ENCODE results near the gene CADPS. TPM values are rescaled to one million over a fixed set of nuclear protein-coding genes. Genes with fewer than 3 reads are reported as not detected.

CADPS gene
- total RNA-seq, 2 experiments from 2014 or later, result not detected

- no peaks in the 10 kb centered on the region for H3K4me1 Mint-ChIP-seq
- H3K4me3 Mint-ChIP-seq, result no peak overlapping the region
- H3K36me3 Mint-ChIP-seq, result peaks cover 2% of the 10 kb centered on the region
- H3K27ac Mint-ChIP-seq, result no peak overlapping the region
- H3K9me3 Mint-ChIP-seq, result no peaks in the 10 kb centered on the region
- ATAC-seq (ENCODE audit: low read depth) (no peak), DNase-seq (no peak)
- peaks cover 24% of the 10 kb centered on the region for H3K27me3 Mint-ChIP-seq
- POLR2A ChIA-PET, result no interaction called here
Measured at GRCh38 chr3:62439176-62439813, 435.9 kb downstream of the CADPS start.

- H3K27ac Mint-ChIP-seq, result no peak overlapping the region
- no peak for ATAC-seq (ENCODE audit: low read depth)
- DNase-seq, result no peak
- POLR2A ChIA-PET, result no interaction called here
- H3K4me3 Mint-ChIP-seq, result no peak overlapping the region
- no peaks in the 10 kb centered on the region for H3K36me3 Mint-ChIP-seq
- H3K9me3 Mint-ChIP-seq, result no peaks in the 10 kb centered on the region
- H3K27me3 Mint-ChIP-seq, result peaks cover 29% of the 10 kb centered on the region
- no peaks in the 10 kb centered on the region for H3K4me1 Mint-ChIP-seq
Measured at GRCh38 chr3:62436785-62437184, 438.4 kb downstream of the CADPS start.

- no peak for ATAC-seq (ENCODE audit: low read depth)
- H3K4me3 Mint-ChIP-seq, result no peak overlapping the region
- POLR2A ChIA-PET, result no interaction called here
- no peaks in the 10 kb centered on the region for H3K36me3 Mint-ChIP-seq
- H3K27ac Mint-ChIP-seq, result no peak overlapping the region
- no peaks in the 10 kb centered on the region for H3K9me3 Mint-ChIP-seq
- peaks cover 29% of the 10 kb centered on the region for H3K27me3 Mint-ChIP-seq
- DNase-seq, result no peak
- H3K4me1 Mint-ChIP-seq, result no peaks in the 10 kb centered on the region
Measured at GRCh38 chr3:62433396-62433795, 441.8 kb downstream of the CADPS start.

DNA sequence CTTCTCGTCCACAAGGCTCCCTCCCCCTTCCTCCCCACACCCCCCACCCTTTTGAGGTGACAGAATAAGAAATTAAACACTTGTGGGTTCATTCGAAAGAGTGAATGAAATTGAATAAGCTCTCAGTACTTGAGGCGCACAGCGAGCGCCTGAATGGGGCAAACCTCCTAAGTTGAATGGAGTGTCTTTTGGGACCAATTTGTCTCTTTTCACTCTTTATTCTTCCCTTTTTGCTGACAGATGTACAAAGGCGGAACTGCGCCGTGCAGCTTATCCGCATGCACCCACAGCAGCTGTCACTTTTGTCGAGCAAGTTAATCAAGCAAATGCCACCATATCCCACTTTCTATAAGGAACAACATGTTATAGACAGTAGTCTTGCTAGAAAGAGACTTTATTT is 454.0 kb downstream of the CADPS start:
- Mint-ChIP-seq H3K4me1 (no peaks in the 10 kb centered on the region), H3K36me3 (no peaks in the 10 kb centered on the region), H3K27ac (no peak overlapping the region), H3K9me3 (no peaks in the 10 kb centered on the region), H3K27me3 (peaks cover 5% of the 10 kb centered on the region), H3K4me3 (no peak overlapping the region)
- no peak for DNase-seq
- no peak for ATAC-seq (ENCODE audit: low read depth)
- POLR2A ChIA-PET, result no interaction called here

- H3K4me1 Mint-ChIP-seq, result no peaks in the 10 kb centered on the region
- DNase-seq (no peak), ATAC-seq (ENCODE audit: low read depth) (no peak)
- no peaks in the 10 kb centered on the region for H3K9me3 Mint-ChIP-seq
- peaks cover 5% of the 10 kb centered on the region for H3K27me3 Mint-ChIP-seq
- H3K27ac Mint-ChIP-seq, result no peak overlapping the region
- H3K4me3 Mint-ChIP-seq, result no peak overlapping the region
- POLR2A ChIA-PET, result no interaction called here
- H3K36me3 Mint-ChIP-seq, result no peaks in the 10 kb centered on the region
Measured at GRCh38 chr3:62416144-62416543, 459.1 kb downstream of the CADPS start.

GRCh38 chr3:62415312-62415801 is 459.9 kb downstream of the CADPS start:
- POLR2A ChIA-PET, result no interaction called here
- H3K9me3 Mint-ChIP-seq, result no peaks in the 10 kb centered on the region
- ATAC-seq (ENCODE audit: low read depth) (no peak), DNase-seq (no peak)
- no peak overlapping the region for H3K27ac Mint-ChIP-seq
- H3K36me3 Mint-ChIP-seq, result no peaks in the 10 kb centered on the region
- no peak overlapping the region for H3K4me3 Mint-ChIP-seq
- H3K4me1 Mint-ChIP-seq, result no peaks in the 10 kb centered on the region
- H3K27me3 Mint-ChIP-seq, result peaks cover 4% of the 10 kb centered on the region

- no peak for ATAC-seq (ENCODE audit: low read depth)
- DNase-seq, result no peak
- POLR2A ChIA-PET, result no interaction called here
Measured at GRCh38 chr3:62414786-62415185, 460.4 kb downstream of the CADPS start.

GRCh38 chr3:62413687-62414086 is 461.5 kb downstream of the CADPS start:
- H3K4me1 Mint-ChIP-seq, result no peaks in the 10 kb centered on the region
- no peaks in the 10 kb centered on the region for H3K36me3 Mint-ChIP-seq
- no peaks in the 10 kb centered on the region for H3K9me3 Mint-ChIP-seq
- ATAC-seq (ENCODE audit: low read depth) (no peak), DNase-seq (no peak)
- POLR2A ChIA-PET, result no interaction called here
- no peak overlapping the region for H3K4me3 Mint-ChIP-seq
- peaks cover 2% of the 10 kb centered on the region for H3K27me3 Mint-ChIP-seq
- H3K27ac Mint-ChIP-seq, result no peak overlapping the region

More at GRCh38 chr3:62414786-62415185, 460.4 kb downstream of the CADPS start:
- H3K4me3 Mint-ChIP-seq, result no peak overlapping the region
- no peaks in the 10 kb centered on the region for H3K9me3 Mint-ChIP-seq
- no peaks in the 10 kb centered on the region for H3K36me3 Mint-ChIP-seq
- no peaks in the 10 kb centered on the region for H3K4me1 Mint-ChIP-seq
- peaks cover 2% of the 10 kb centered on the region for H3K27me3 Mint-ChIP-seq
- no peak overlapping the region for H3K27ac Mint-ChIP-seq

DNA sequence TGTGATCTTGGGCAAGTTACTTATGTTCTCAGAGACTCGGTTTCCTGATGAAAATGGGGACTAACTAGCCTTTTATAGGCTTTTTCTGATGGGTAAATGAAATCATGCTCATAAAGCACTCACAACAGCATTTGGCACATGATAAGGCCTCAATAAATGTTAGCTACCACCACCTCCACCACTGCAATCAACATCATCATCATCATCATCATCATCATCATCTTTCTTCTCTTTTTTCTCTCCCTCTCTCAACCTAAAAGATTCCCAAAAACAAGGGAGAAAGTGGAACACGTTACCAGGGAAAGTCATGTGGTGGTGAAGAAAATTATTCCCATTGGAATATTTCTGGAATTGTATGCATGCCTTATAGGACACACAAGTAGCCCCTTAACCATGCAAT is 468.3 kb downstream of the CADPS start:
- ATAC-seq (ENCODE audit: low read depth) (no peak), DNase-seq (no peak)
- H3K27ac Mint-ChIP-seq, result no peak overlapping the region
- H3K4me3 Mint-ChIP-seq, result no peak overlapping the region
- no peaks in the 10 kb centered on the region for H3K9me3 Mint-ChIP-seq
- POLR2A ChIA-PET, result no interaction called here
- H3K27me3 Mint-ChIP-seq, result peaks cover 9% of the 10 kb centered on the region
- no peaks in the 10 kb centered on the region for H3K4me1 Mint-ChIP-seq
- no peaks in the 10 kb centered on the region for H3K36me3 Mint-ChIP-seq

GRCh38 chr3:62405566-62405965 is 469.6 kb downstream of the CADPS start:
- POLR2A ChIA-PET, result no interaction called here
- H3K27me3 Mint-ChIP-seq, result peaks cover 9% of the 10 kb centered on the region
- no peak overlapping the region for H3K4me3 Mint-ChIP-seq
- no peaks in the 10 kb centered on the region for H3K4me1 Mint-ChIP-seq
- ATAC-seq (ENCODE audit: low read depth) (no peak), DNase-seq (no peak)
- no peaks in the 10 kb centered on the region for H3K36me3 Mint-ChIP-seq
- no peak overlapping the region for H3K27ac Mint-ChIP-seq
- no peaks in the 10 kb centered on the region for H3K9me3 Mint-ChIP-seq

- Mint-ChIP-seq H3K27me3 (peaks cover 9% of the 10 kb centered on the region), H3K9me3 (no peaks in the 10 kb centered on the region), H3K27ac (no peak overlapping the region), H3K4me1 (no peaks in the 10 kb centered on the region), H3K4me3 (no peak overlapping the region), H3K36me3 (no peaks in the 10 kb centered on the region)
- POLR2A ChIA-PET, result no interaction called here
- ATAC-seq (ENCODE audit: low read depth) (no peak), DNase-seq (no peak)
Measured at GRCh38 chr3:62405135-62405534, 470.1 kb downstream of the CADPS start.

DNA sequence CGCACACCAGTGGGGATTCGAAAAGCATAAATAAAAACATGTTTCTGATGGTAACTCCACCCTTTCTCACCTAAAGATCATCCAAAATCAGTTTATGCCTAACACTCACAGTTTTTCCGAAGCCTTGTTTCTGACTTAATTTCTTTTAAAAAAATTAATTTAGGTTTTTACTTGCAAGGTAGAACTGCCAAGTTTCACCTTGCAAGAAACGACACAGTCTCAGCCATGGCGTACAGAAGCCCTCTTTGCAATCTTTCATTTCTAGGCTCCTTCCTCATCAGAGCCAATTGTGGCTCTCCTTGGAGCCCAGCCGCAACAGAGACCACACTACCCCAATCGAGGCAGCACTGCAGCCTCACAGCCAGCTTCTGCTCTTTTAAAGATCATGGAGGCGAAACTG is 470.9 kb downstream of the CADPS start:
- Mint-ChIP-seq H3K27ac (no peak overlapping the region), H3K36me3 (no peaks in the 10 kb centered on the region), H3K4me3 (no peak overlapping the region), H3K9me3 (no peaks in the 10 kb centered on the region), H3K27me3 (peaks cover 11% of the 10 kb centered on the region), H3K4me1 (no peaks in the 10 kb centered on the region)
- DNase-seq (no peak), ATAC-seq (ENCODE audit: low read depth) (no peak)
- POLR2A ChIA-PET, result no interaction called here

DNA sequence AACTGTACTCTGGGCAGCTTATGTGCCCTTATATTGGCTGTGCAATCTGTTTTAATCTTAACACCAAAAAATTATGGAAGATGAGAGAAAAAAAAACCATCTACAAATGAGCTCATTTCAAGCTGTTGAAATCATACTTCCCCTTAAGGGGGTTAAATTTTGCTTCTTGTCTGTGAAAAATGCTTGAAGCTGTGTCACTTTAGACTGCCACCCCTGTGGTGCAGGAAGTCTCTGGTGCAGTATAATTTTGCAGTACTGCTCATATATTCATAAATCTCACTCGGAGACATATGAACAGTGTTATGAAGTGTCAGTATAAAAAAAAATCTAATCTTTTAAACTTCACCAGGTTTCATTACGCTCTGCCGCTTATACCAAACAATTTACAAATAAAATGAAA is 471.5 kb downstream of the CADPS start:
- H3K36me3 Mint-ChIP-seq, result no peaks in the 10 kb centered on the region
- POLR2A ChIA-PET, result no interaction called here

GRCh38 chr3:62392626-62393292 is 482.5 kb downstream of the CADPS start:
- no peaks in the 10 kb centered on the region for H3K4me1 Mint-ChIP-seq
- no peaks in the 10 kb centered on the region for H3K36me3 Mint-ChIP-seq
- POLR2A ChIA-PET, result no interaction called here
- H3K27me3 Mint-ChIP-seq, result peaks cover 6% of the 10 kb centered on the region
- DNase-seq (no peak), ATAC-seq (ENCODE audit: low read depth) (no peak)
- H3K27ac Mint-ChIP-seq, result no peak overlapping the region
- H3K9me3 Mint-ChIP-seq, result peaks cover 2% of the 10 kb centered on the region
- H3K4me3 Mint-ChIP-seq, result no peak overlapping the region

More for the DNA sequence above, 471.5 kb downstream of the CADPS start:
- DNase-seq (no peak), ATAC-seq (ENCODE audit: low read depth) (no peak)
- Mint-ChIP-seq H3K27ac (no peak overlapping the region), H3K27me3 (peaks cover 11% of the 10 kb centered on the region), H3K9me3 (no peaks in the 10 kb centered on the region), H3K4me1 (no peaks in the 10 kb centered on the region), H3K4me3 (no peak overlapping the region)

Data from activated naive CD8-positive, alpha-beta T cell treated with anti-CD3 and anti-CD28 coated beads, Interleukin-2, amount 10 ng/mL, durations not matched to agents 7 days and 5 days (primary cell).